NB4 (cell line): Measurements from ENCODE around the gene RAB29.

ENCODE experiments used
- DNase-seq: peaks from one replicate; pipeline ENCODE4 v3.0.0; 2010; ENCODE audit warnings: low read depth
- H3K4me3 ChIP-seq: one replicate; pipeline ENCODE4 v1.5.1; 2011; ENCODE audit warnings: mild to moderate bottlenecking, low read depth, low read length, moderate library complexity
- CTCF ChIP-seq: IDR thresholded peaks from one replicate; pipeline ENCODE4 v1.5.1; 2012; ENCODE audit warnings: low read depth, low read length
- MAX ChIP-seq: IDR thresholded peaks from 2 replicates; pipeline ENCODE4 v1.6.1; 2011; ENCODE audit warnings: low read depth, low read length
- MYC ChIP-seq: IDR thresholded peaks from 2 replicates; pipeline ENCODE4 v1.6.1; 2011; ENCODE audit warnings: low read depth, low read length
- POLR2A ChIP-seq: IDR thresholded peaks from 2 replicates; pipeline ENCODE4 v1.6.1; 2011; ENCODE audit warnings: mild to moderate bottlenecking; ENCODE audit not compliant: insufficient read length; ENCODE audit errors: extremely low read depth

RAB29 gene

DNA sequence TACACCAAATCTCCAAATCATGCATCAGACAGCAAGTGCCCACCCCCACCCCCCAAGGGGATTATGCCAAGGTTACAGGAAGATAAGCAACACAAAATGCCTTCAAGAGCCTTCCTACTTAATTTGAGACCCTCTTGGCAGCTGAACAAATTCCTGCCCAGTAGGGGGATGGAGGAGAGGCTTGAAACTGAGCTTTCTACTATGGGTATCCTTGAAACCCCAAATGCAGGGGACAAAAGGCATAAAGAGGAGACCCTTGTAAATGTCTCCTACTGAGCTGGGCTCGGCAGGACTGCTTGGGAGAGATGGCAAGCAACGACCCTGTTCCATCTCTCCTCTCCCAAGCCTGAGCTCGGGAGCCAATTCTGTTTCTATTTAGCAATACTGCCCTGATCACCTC, 34.2 kb upstream of the RAB29 start:
- DNase-seq, result no peak
- TF ChIP-seq CTCF, result no peak
- no peak for TF ChIP-seq MAX
- TF ChIP-seq POLR2A, result no peak
- no peak for TF ChIP-seq MYC
- H3K4me3 ChIP-seq, result no peak overlapping the region

DNA sequence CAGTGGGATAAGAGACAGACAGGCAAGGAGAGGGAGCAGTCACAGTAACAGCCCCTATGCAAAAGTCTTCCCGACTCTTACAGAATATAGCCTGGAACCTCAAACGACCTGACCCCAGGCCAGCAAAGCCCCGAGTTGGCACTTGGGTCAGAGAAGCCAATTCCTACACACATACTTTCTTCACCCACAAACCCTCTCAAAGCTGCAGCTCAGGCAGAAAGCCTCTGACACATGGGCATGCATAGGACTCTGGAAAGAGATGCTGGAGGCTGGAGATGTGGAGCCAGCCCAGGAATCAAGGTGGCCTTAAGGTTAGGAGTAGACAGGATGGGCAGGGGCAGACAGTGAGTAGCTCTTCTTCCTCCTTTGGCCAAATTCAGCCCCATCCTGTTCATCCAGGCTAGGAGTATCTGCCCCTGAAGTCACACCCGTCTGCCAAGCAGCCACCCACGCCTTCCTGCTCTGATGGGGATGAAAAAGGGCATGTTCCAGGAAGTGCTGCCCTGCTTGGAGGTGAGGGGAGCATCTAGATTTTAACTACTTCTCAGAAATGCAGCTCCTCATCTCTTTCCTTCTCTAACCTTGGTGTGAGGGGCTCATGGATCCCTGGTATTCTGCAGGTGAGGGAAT, 29.9 kb upstream of the RAB29 start:
- no peak overlapping the region for H3K4me3 ChIP-seq
- DNase-seq, result peak; percentile 9
- TF ChIP-seq POLR2A (no peak), MAX (no peak), MYC (no peak), CTCF (no peak)

GRCh38 chr1:205804605-205805004, 29.3 kb upstream of the RAB29 start:
- DNase-seq, result no peak
- H3K4me3 ChIP-seq, result no peak overlapping the region
- TF ChIP-seq MYC, result no peak
- no peak for TF ChIP-seq POLR2A
- TF ChIP-seq MAX, result no peak
- TF ChIP-seq CTCF, result no peak

GRCh38 chr1:205803986-205804385, 28.7 kb upstream of the RAB29 start:
- TF ChIP-seq CTCF (no peak), MAX (no peak), MYC (no peak), POLR2A (no peak)
- DNase-seq, result no peak
- no peak overlapping the region for H3K4me3 ChIP-seq

DNA sequence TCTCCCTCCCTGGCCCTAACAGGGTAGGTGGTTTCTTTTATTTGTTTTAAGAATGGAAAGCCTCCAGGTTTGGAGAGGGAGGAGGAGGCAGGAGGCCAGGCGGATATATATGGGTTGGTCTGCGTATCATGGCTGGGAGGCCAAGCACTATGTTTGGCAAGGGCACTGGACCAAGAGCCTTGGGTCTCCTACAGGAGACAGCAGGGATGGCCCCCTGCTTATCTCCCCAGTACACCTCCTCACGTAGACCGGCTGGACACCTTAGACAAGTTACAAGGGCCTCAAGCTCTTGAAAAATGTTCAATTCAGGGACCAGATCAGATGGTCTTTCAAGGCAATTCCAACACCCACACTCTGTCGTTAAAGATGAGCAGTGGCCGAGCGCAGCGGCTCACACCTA, 26.8 kb upstream of the RAB29 start:
- no peak for DNase-seq
- TF ChIP-seq MYC (no peak), MAX (no peak), CTCF (no peak), POLR2A (no peak)
- H3K4me3 ChIP-seq, result no peak overlapping the region
